Ectodermal cell (in vitro differentiated cells): ENCODE data around the gene COMMD3.

ENCODE experiments used
- H3K27ac ChIP-seq: 2 replicates; pipeline ENCODE4 v1.7.0; 2013; ENCODE audit warnings: mild to moderate bottlenecking, low read depth, low read length; ENCODE audit not compliant: insufficient read depth, poor library complexity, severe bottlenecking
- H3K27me3 ChIP-seq: 2 replicates; pipeline ENCODE4 v1.7.0; 2013; ENCODE audit warnings: mild to moderate bottlenecking, low read length; ENCODE audit not compliant: insufficient read depth, control insufficient read depth, poor library complexity, severe bottlenecking
- H3K36me3 ChIP-seq: one replicate; pipeline ENCODE4 v1.7.0; 2013; ENCODE audit warnings: low read length; ENCODE audit not compliant: control insufficient read depth, insufficient read depth
- H3K4me1 ChIP-seq: one replicate; pipeline ENCODE4 v1.7.0; 2013; ENCODE audit warnings: low read length; ENCODE audit not compliant: control insufficient read depth, insufficient read depth
- H3K4me3 ChIP-seq: 2 replicates; pipeline ENCODE4 v1.7.0; 2013; ENCODE audit warnings: low read depth, low read length, control low read depth; ENCODE audit not compliant: insufficient read depth
- H3K9me3 ChIP-seq: 2 replicates; pipeline ENCODE4 v1.7.0; 2013; ENCODE audit warnings: mild to moderate bottlenecking, low read length, moderate library complexity; ENCODE audit not compliant: control insufficient read depth
- WGBS, 2 experiments: methylation state at CpG; one replicate each; pipeline ENCODE4 v1.1.7; 2013; ENCODE audit warnings: missing lambda C conversion rate in 2 of 2; 5-methylcytosine and 5-hydroxymethylcytosine counted together

The COMMD3 gene

GRCh38 chr10:22338931-22339330 is 22.7 kb downstream of the COMMD3 start:
- peaks cover 18% of the 10 kb centered on the region for H3K4me1 ChIP-seq
- H3K27ac ChIP-seq, result no peak overlapping the region
- H3K36me3 ChIP-seq, result no peaks in the 10 kb centered on the region
- no peaks in the 10 kb centered on the region for H3K9me3 ChIP-seq
- H3K27me3 ChIP-seq, result peaks cover 100% of the 10 kb centered on the region
- no peak overlapping the region for H3K4me3 ChIP-seq

GRCh38 chr10:22339761-22340328 is 23.7 kb downstream of the COMMD3 start:
- peaks cover 18% of the 10 kb centered on the region for H3K4me1 ChIP-seq
- no peak overlapping the region for H3K27ac ChIP-seq
- 1 to 5% methylated on average over 12 of the region's 13 CpGs for WGBS, 2 experiments
- peaks cover 100% of the 10 kb centered on the region for H3K27me3 ChIP-seq
- H3K9me3 ChIP-seq, result no peaks in the 10 kb centered on the region
- peak overlapping the region; percentile 64 for H3K4me3 ChIP-seq
- H3K36me3 ChIP-seq, result no peaks in the 10 kb centered on the region

- Histone ChIP-seq H3K36me3 (no peaks in the 10 kb centered on the region), H3K9me3 (no peaks in the 10 kb centered on the region), H3K27me3 (peaks cover 100% of the 10 kb centered on the region), H3K27ac (no peak overlapping the region), H3K4me3 (peak overlapping the region; percentile 64), H3K4me1 (peaks cover 18% of the 10 kb centered on the region)
- WGBS, 2 experiments, result 0% methylated on average over 98 of the region's 98 CpGs
Measured at GRCh38 chr10:22340329-22341189, 24.4 kb downstream of the COMMD3 start.

- H3K27me3 ChIP-seq, result peaks cover 100% of the 10 kb centered on the region
- peak overlapping the region; percentile 64 for H3K4me3 ChIP-seq
- peaks cover 18% of the 10 kb centered on the region for H3K4me1 ChIP-seq
- H3K36me3 ChIP-seq, result no peaks in the 10 kb centered on the region
- no peaks in the 10 kb centered on the region for H3K9me3 ChIP-seq
- no peak overlapping the region for H3K27ac ChIP-seq
- WGBS, 2 experiments, result 2% methylated on average over 40 of the region's 40 CpGs
Measured at GRCh38 chr10:22341190-22341925, 25.2 kb downstream of the COMMD3 start.

- Histone ChIP-seq H3K27me3 (peaks cover 100% of the 10 kb centered on the region), H3K9me3 (no peaks in the 10 kb centered on the region), H3K27ac (no peak overlapping the region), H3K4me3 (no peak overlapping the region), H3K36me3 (no peaks in the 10 kb centered on the region), H3K4me1 (peaks cover 18% of the 10 kb centered on the region)
- 30 to 31% methylated on average over 3 of the region's 3 CpGs for WGBS, 2 experiments
Measured at GRCh38 chr10:22341926-22342196, 25.7 kb downstream of the COMMD3 start.

- Histone ChIP-seq H3K27me3 (peaks cover 100% of the 10 kb centered on the region), H3K4me1 (peaks cover 14% of the 10 kb centered on the region), H3K4me3 (no peak overlapping the region), H3K9me3 (no peaks in the 10 kb centered on the region), H3K36me3 (no peaks in the 10 kb centered on the region), H3K27ac (no peak overlapping the region)
- 0 to 22% methylated on average over 1 to 2 of the region's 3 CpGs for WGBS, 2 experiments
Measured at GRCh38 chr10:22342421-22342820, 26.2 kb downstream of the COMMD3 start.

- Histone ChIP-seq H3K4me1 (peaks cover 8% of the 10 kb centered on the region), H3K4me3 (no peak overlapping the region), H3K27me3 (peaks cover 100% of the 10 kb centered on the region), H3K27ac (no peak overlapping the region), H3K9me3 (no peaks in the 10 kb centered on the region), H3K36me3 (no peaks in the 10 kb centered on the region)
- 43% methylated on average over 2 of the region's 3 CpGs; no CpG with 5 or more reads in 1 of the 2 experiments for WGBS, 2 experiments
Measured at GRCh38 chr10:22343731-22344130, 27.5 kb downstream of the COMMD3 start.

- Histone ChIP-seq H3K4me3 (no peak overlapping the region), H3K27ac (no peak overlapping the region), H3K27me3 (peaks cover 98% of the 10 kb centered on the region), H3K36me3 (no peaks in the 10 kb centered on the region), H3K4me1 (peaks cover 8% of the 10 kb centered on the region), H3K9me3 (no peaks in the 10 kb centered on the region)
- WGBS, 2 experiments, result 40 to 49% methylated on average over 1 of the region's 1 CpG
Measured at GRCh38 chr10:22344249-22344648, 28.1 kb downstream of the COMMD3 start.

- WGBS, 2 experiments, result 7 to 8% methylated on average over 26 of the region's 26 CpGs
- peaks cover 8% of the 10 kb centered on the region for H3K4me1 ChIP-seq
- H3K9me3 ChIP-seq, result no peaks in the 10 kb centered on the region
- H3K36me3 ChIP-seq, result no peaks in the 10 kb centered on the region
- peaks cover 92% of the 10 kb centered on the region for H3K27me3 ChIP-seq
- H3K27ac ChIP-seq, result no peak overlapping the region
- H3K4me3 ChIP-seq, result peak overlapping the region; percentile 28
Measured at GRCh38 chr10:22344781-22345300, 28.7 kb downstream of the COMMD3 start.
